ENCODE data around the gene RTN1. TPM values are rescaled to one million over a fixed set of nuclear protein-coding genes. Genes with fewer than 3 reads are reported as not detected.

RTN1 gene
- total RNA-seq, 2 donors from 2014 or later: 8.6 to 11.2 TPM

DNA sequence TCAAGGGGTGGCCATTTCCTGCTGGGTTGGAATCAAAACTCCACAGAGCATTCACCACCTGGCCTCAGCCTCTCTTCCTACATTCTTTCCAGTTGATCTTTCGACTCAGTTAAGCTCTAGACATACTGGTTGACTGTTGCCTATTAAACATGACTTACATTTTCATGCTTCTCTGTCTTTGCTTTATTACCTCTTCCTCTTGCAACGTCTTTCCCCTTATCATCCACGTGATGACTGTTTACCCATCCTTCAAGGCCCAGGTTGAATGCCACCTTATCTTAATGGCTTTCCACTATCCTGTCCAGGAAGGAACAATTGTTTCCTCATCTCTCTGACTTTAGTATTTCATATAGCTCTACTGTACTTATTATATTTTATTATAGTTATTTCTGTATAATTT, 269.5 kb downstream of the RTN1 start:
- Histone ChIP-seq H3K4me3 (no peak overlapping the region), H3K9me3 (no peaks in the 10 kb centered on the region), H3K27me3 (no peaks in the 10 kb centered on the region), H3K27ac (no peak overlapping the region), H3K4me1 (no peaks in the 10 kb centered on the region), H3K36me3 (replicated peaks in 1 of 2; ENCODE audit: insufficient read depth in 1 of 2, low read depth in 2 of 2) (no peaks in the 10 kb centered on the region)
- WGBS, 2 donors: 32 to 37% methylated on average over 3 of the region's 3 CpGs
- intact Hi-C loops (cut with DNase I): no loop called here
- no peak for TF ChIP-seq POLR2A (IDR thresholded peaks at IDR 0.05)
- TF ChIP-seq, protein P1, sequence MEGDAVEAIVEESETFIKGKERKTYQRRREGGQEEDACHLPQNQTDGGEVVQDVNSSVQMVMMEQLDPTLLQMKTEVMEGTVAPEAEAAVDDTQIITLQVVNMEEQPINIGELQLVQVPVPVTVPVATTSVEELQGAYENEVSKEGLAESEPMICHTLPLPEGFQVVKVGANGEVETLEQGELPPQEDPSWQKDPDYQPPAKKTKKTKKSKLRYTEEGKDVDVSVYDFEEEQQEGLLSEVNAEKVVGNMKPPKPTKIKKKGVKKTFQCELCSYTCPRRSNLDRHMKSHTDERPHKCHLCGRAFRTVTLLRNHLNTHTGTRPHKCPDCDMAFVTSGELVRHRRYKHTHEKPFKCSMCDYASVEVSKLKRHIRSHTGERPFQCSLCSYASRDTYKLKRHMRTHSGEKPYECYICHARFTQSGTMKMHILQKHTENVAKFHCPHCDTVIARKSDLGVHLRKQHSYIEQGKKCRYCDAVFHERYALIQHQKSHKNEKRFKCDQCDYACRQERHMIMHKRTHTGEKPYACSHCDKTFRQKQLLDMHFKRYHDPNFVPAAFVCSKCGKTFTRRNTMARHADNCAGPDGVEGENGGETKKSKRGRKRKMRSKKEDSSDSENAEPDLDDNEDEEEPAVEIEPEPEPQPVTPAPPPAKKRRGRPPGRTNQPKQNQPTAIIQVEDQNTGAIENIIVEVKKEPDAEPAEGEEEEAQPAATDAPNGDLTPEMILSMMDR (IDR thresholded peaks at IDR 0.05): no peak
- ATAC-seq (no peak), DNase-seq (no peak)

DNA sequence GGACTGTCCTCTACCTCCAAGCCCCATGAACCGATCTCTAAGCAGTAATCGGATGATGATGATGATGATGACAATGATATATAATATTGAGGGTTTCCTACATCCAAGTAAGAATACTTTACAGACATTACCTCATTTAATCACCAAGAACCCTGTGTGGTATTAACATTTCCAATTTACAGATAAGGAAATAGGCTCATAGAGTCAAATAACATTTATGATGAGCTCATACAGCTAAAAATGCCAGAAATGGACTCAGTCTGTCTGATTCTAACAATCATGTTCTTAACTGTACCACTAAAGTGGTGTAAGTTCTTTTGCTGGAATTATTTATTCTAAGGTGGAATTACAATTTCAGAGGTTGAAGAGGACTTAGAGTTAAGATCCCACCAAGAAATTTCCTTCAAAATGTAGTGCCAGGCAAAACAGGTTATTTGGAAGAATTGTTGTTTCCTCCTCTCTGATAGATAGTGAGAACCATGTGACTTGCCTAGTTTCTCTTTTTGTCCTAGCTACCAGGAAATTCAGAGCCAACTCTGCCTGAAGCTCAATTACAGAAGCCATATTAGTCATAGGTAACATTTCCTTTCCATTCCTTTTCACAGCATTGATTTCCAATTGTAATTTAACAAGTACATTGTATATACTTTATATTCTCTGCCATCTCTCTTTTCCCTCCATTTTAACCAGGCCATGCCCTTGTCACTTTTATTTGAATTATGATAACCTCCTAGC, 270.2 kb downstream of the RTN1 start:
- intact Hi-C loops (cut with DNase I): no loop called here
- Histone ChIP-seq H3K4me3 (no peak overlapping the region), H3K4me1 (no peaks in the 10 kb centered on the region), H3K27me3 (no peaks in the 10 kb centered on the region), H3K9me3 (no peaks in the 10 kb centered on the region), H3K27ac (no peak overlapping the region), H3K36me3 (replicated peaks in 1 of 2; ENCODE audit: insufficient read depth in 1 of 2, low read depth in 2 of 2) (no peaks in the 10 kb centered on the region)
- ATAC-seq: no peak
- 71 to 82% methylated on average over 2 of the region's 2 CpGs for WGBS, 2 donors
- no peak for TF ChIP-seq POLR2A (IDR thresholded peaks at IDR 0.05)
- TF ChIP-seq, protein P1 (IDR thresholded peaks at IDR 0.05): no peak
- DNase-seq: no peak

DNA sequence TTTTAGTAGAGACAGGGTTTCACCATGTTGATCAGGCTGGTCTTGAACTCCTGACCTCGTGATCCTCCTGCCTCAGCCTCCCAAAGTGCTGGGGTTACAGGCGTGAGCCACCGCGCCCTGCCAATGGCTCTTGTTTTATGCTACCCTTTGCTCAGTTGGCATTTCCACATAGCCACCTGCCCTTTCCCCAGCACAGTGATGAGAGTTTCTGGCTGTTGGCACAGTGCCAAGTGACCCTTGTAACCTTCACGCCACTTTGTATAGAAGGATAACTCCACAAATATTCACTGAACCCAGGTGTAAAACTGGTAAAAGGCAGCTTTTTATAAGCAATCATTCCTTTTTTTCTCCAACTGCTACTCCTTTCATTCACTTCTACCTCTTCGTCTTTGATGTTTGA, 275.5 kb downstream of the RTN1 start:
- WGBS, 2 donors: 67 to 80% methylated on average over 6 of the region's 6 CpGs

GRCh38 chr14:59591641-59592370, 278.8 kb downstream of the RTN1 start:
- TF ChIP-seq, protein P1 (IDR thresholded peaks at IDR 0.05): no peak
- no peak for TF ChIP-seq POLR2A (IDR thresholded peaks at IDR 0.05)
- Histone ChIP-seq H3K4me1 (no peaks in the 10 kb centered on the region), H3K27me3 (no peaks in the 10 kb centered on the region), H3K4me3 (no peak overlapping the region), H3K36me3 (replicated peaks in 1 of 2; ENCODE audit: insufficient read depth in 1 of 2, low read depth in 2 of 2) (no peaks in the 10 kb centered on the region), H3K9me3 (no peaks in the 10 kb centered on the region), H3K27ac (no peak overlapping the region)
- 77 to 83% methylated on average over 5 of the region's 5 CpGs for WGBS, 2 donors
- ATAC-seq: no peak
- intact Hi-C loops (cut with DNase I): no loop called here
- no peak for DNase-seq

More for the DNA sequence above, 275.5 kb downstream of the RTN1 start:
- H3K4me3 ChIP-seq: no peak overlapping the region
- ATAC-seq (no peak), DNase-seq (peak in 1 of 4 donors; percentile 21)
- no peaks in the 10 kb centered on the region for H3K4me1 ChIP-seq
- H3K27me3 ChIP-seq: no peaks in the 10 kb centered on the region
- H3K36me3 ChIP-seq (replicated peaks in 1 of 2; ENCODE audit: insufficient read depth in 1 of 2, low read depth in 2 of 2): no peaks in the 10 kb centered on the region
- H3K27ac ChIP-seq: no peak overlapping the region
- no peak for TF ChIP-seq POLR2A (IDR thresholded peaks at IDR 0.05)
- TF ChIP-seq, protein P1 (IDR thresholded peaks at IDR 0.05): no peak
- no peaks in the 10 kb centered on the region for H3K9me3 ChIP-seq
- intact Hi-C loops (cut with DNase I): no loop called here
